NT2/D1 (cell line): ENCODE measurements around the gene DGKH.
A peak's percentile ranks its signal among the peaks of the same experiment; 100 is the strongest.
"Not testable (repeated sequence)": the region's sequence is repeated elsewhere in the genome, so short reads cannot be mapped to it uniquely, and the experiment has no call there.

Experiments
- DNase-seq: peaks from one replicate; pipeline ENCODE4 v3.0.0-alpha.2; 2011; ENCODE audit warnings: low read depth, low spot score
- H3K27me3 ChIP-seq: 2 replicates; pipeline ENCODE4 v1.6.0; 2011; ENCODE audit warnings: mild to moderate bottlenecking; ENCODE audit not compliant: insufficient read length, insufficient read depth
- H3K36me3 ChIP-seq: 2 replicates; pipeline ENCODE4 v1.6.1; 2011; ENCODE audit warnings: mild to moderate bottlenecking, low read length, mixed read lengths; ENCODE audit not compliant: insufficient read depth, insufficient read length
- H3K4me1 ChIP-seq: 2 replicates; pipeline ENCODE4 v1.5.1; 2011; ENCODE audit not compliant: insufficient read depth, insufficient read length
- H3K4me3 ChIP-seq: 2 replicates; pipeline ENCODE4 v1.5.1; 2011; ENCODE audit warnings: low read depth; ENCODE audit not compliant: insufficient read length
- H3K9ac ChIP-seq: 2 replicates; pipeline ENCODE4 v1.6.0; 2011; ENCODE audit warnings: low read depth; ENCODE audit not compliant: insufficient read length
- H3K9me3 ChIP-seq: 2 replicates; pipeline ENCODE4 v1.5.1; 2011; ENCODE audit warnings: mild to moderate bottlenecking, low read length; ENCODE audit not compliant: insufficient read depth
- SUZ12 ChIP-seq: IDR thresholded peaks from 2 replicates; pipeline ENCODE4 v1.6.1; 2011; ENCODE audit not compliant: insufficient read length, insufficient read depth; ENCODE audit errors: extremely low read depth
- YY1 ChIP-seq: IDR thresholded peaks from 2 replicates; pipeline ENCODE4 v1.6.1; 2011; ENCODE audit not compliant: insufficient read length, insufficient read depth
- ZNF274 ChIP-seq: IDR thresholded peaks from 2 replicates; pipeline ENCODE4 v1.6.1; 2011; ENCODE audit warnings: mild to moderate bottlenecking, low read depth, low read length

DGKH gene

DNA sequence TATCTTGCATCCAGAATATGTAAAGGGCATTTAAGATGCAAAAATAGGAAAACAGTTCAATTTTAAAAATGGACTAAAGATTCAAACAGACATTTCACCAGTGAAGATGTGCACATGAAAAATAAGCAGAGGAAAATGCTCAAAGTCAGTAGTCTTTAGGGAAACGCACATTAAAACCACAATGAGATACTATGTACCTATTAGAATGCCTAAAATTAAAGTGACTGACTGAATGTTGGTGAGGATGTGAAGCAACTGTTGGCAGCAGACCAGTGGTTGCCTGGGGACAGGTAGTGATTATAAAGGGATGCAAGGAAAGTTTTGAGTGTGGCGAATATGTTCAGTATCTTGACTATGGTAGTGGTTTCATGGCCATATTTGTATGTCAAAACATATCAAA lies 75.2 kb downstream of the DGKH start:
- H3K4me3 ChIP-seq = no peak overlapping the region
- no peak for TF ChIP-seq ZNF274
- TF ChIP-seq YY1 = no peak
- no peaks in the 10 kb centered on the region for H3K36me3 ChIP-seq
- no peaks in the 10 kb centered on the region for H3K27me3 ChIP-seq
- H3K9ac ChIP-seq = no peak overlapping the region
- H3K9me3 ChIP-seq = no peaks in the 10 kb centered on the region
- DNase-seq = no peak
- H3K4me1 ChIP-seq = no peaks in the 10 kb centered on the region

- no peaks in the 10 kb centered on the region for H3K9me3 ChIP-seq
- no peaks in the 10 kb centered on the region for H3K4me1 ChIP-seq
- peaks cover 3% of the 10 kb centered on the region for H3K36me3 ChIP-seq
- TF ChIP-seq ZNF274 = no peak
- no peak for TF ChIP-seq SUZ12
- no peak for TF ChIP-seq YY1
- no peak overlapping the region for H3K9ac ChIP-seq
- H3K4me3 ChIP-seq = no peak overlapping the region
- H3K27me3 ChIP-seq = no peaks in the 10 kb centered on the region
- DNase-seq = no peak
Measured at GRCh38 chr13:42125046-42125445, 76.6 kb downstream of the DGKH start.

DNA sequence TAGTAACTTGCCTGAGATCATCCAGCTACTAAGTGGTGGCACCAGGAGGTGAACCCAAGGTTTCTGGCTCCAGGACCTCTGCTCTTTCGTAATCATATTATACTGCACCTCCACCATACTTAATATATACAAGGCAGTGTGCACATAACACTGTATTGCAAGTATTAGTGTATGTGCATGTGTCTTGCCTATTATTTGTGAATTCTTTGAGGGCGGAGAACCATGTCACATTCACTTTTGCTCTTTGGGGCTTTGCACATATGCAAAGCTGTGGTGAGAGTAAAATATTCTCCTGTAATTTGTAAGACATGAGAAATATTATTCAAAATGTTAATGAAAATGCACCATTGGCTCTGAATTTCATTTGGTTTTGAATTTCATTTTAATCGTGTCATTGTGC lies 78.6 kb downstream of the DGKH start:
- Histone ChIP-seq H3K4me1 (no peaks in the 10 kb centered on the region), H3K36me3 (peaks cover 8% of the 10 kb centered on the region), H3K4me3 (no peak overlapping the region), H3K27me3 (no peaks in the 10 kb centered on the region), H3K9ac (no peak overlapping the region), H3K9me3 (no peaks in the 10 kb centered on the region)
- no peak for TF ChIP-seq ZNF274
- no peak for TF ChIP-seq YY1
- TF ChIP-seq SUZ12 = no peak
- no peak for DNase-seq

- peak; percentile 11 for DNase-seq
- Histone ChIP-seq H3K27me3 (no peaks in the 10 kb centered on the region), H3K36me3 (peaks cover 8% of the 10 kb centered on the region), H3K9ac (no peak overlapping the region), H3K4me1 (peaks cover 2% of the 10 kb centered on the region), H3K9me3 (no peaks in the 10 kb centered on the region), H3K4me3 (no peak overlapping the region)
- no peak for TF ChIP-seq YY1
- TF ChIP-seq SUZ12 = no peak
- TF ChIP-seq ZNF274 = no peak
Measured at GRCh38 chr13:42129033-42129432, 80.6 kb downstream of the DGKH start.

GRCh38 chr13:42136518-42136917 lies 88.1 kb downstream of the DGKH start:
- no peaks in the 10 kb centered on the region for H3K36me3 ChIP-seq
- no peaks in the 10 kb centered on the region for H3K27me3 ChIP-seq
- DNase-seq = no peak
- no peak overlapping the region for H3K9ac ChIP-seq
- no peaks in the 10 kb centered on the region for H3K9me3 ChIP-seq
- TF ChIP-seq YY1 (no peak), SUZ12 (no peak), ZNF274 (no peak)
- H3K4me3 ChIP-seq = no peak overlapping the region
- peaks cover 2% of the 10 kb centered on the region for H3K4me1 ChIP-seq

DNA sequence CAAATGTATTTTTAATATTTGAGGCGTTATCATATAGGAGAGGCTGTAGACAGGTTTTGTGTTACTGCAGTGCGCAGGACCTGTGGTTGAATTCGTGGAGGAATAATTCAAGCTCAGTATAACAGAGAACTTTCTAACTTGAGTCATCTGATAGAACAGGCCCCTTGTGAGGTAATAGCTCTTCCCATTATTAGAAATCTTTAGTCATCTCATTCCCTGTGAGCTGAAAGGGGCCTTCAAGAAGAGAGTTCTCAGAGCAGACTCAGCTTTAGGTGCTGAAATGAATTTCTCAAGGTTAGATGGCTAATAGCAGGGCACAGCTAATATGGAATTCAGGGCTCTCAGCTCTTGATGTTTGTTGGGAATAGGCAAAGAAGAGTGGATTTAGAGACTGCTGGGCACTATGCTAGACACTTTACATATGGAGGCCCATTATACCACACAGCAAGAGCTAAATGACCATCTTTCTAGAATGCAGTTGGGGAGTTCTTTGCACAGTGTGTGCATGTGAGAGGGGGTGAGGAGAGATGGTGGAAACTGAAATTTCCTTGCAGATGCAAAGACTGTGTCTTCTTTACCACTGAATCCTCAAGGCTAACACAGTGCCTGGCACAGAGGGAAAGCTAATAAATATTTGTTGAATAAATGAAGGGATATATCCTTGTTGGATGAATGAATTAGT lies 89.5 kb downstream of the DGKH start:
- Histone ChIP-seq H3K36me3 (no peaks in the 10 kb centered on the region), H3K27me3 (no peaks in the 10 kb centered on the region), H3K4me3 (no peak overlapping the region), H3K4me1 (peaks cover 2% of the 10 kb centered on the region), H3K9ac (no peak overlapping the region), H3K9me3 (no peaks in the 10 kb centered on the region)
- no peak for DNase-seq
- no peak for TF ChIP-seq YY1
- no peak for TF ChIP-seq SUZ12
- TF ChIP-seq ZNF274 = no peak

- DNase-seq = no peak
- Histone ChIP-seq H3K36me3 (no peaks in the 10 kb centered on the region), H3K9ac (no peak overlapping the region), H3K9me3 (no peaks in the 10 kb centered on the region), H3K27me3 (no peaks in the 10 kb centered on the region), H3K4me3 (no peak overlapping the region), H3K4me1 (no peaks in the 10 kb centered on the region)
- TF ChIP-seq YY1 = no peak
- no peak for TF ChIP-seq ZNF274
- TF ChIP-seq SUZ12 = no peak
Measured at GRCh38 chr13:42140494-42140893, 92.0 kb downstream of the DGKH start.

- H3K9me3 ChIP-seq, H3K36me3 ChIP-seq, H3K9ac ChIP-seq, H3K27me3 ChIP-seq, DNase-seq, H3K4me1 ChIP-seq, H3K4me3 ChIP-seq: not testable (repeated sequence)
Measured at GRCh38 chr13:42141052-42141451, 92.6 kb downstream of the DGKH start.
